H1 (cell line): ENCODE measurements around the gene IQCM. TPM values are rescaled to one million over a fixed set of nuclear protein-coding genes. Genes with fewer than 3 reads are reported as not detected.

Experiments
- CTCF ChIA-PET: fragments of 300-600 bp; sonication (Branson Sonifier 250); formaldehyde crosslinking; loops from one replicate; lab custom pipeline; 2021; ENCODE audit not compliant: partially characterized antibody; lab: Charles Lee
- POLR2A ChIA-PET: fragments of 300-600 bp; sonication (Branson Sonifier 250); formaldehyde crosslinking; loops from one replicate; lab custom pipeline; 2021; ENCODE audit warnings: inconsistent platforms; ENCODE audit not compliant: partially characterized antibody; lab: Charles Lee
- DNase-seq, 2 experiments: peaks; one replicate each; pipeline versions ENCODE4 v3.0.0 to v3.0.0-alpha.2; 2010 to 2022; ENCODE audit warnings: low spot score in 2 of 2, low read depth in 1 of 2, mixed read lengths in 1 of 2
- FAIRE-seq: peaks from 2 replicates; lab custom pipeline; 2011; peaks lifted over from hg19 to GRCh38; lab: Jason Lieb, UNC
- H2AFZ ChIP-seq: 2 replicates; pipeline ENCODE4 v1.8.1; 2012; ENCODE audit warnings: low read length, inconsistent platforms
- H2AK5ac ChIP-seq: 2 replicates; pipeline ENCODE4 v1.6.1; 2013; ENCODE audit warnings: low read depth, low read length
- H2BK120ac ChIP-seq: replicated peaks from 2 replicates; pipeline ENCODE3; 2013; ENCODE audit warnings: low read depth, low read length, inconsistent platforms
- H2BK12ac ChIP-seq: 2 replicates; pipeline ENCODE4 v1.6.1; 2013; ENCODE audit warnings: low read depth, low read length
- H2BK15ac ChIP-seq: 2 replicates; pipeline ENCODE4 v1.6.1; 2013; ENCODE audit warnings: low read length
- H2BK20ac ChIP-seq: 2 replicates; pipeline ENCODE4 v1.6.1; 2013; ENCODE audit warnings: low read length
- H2BK5ac ChIP-seq: 2 replicates; pipeline ENCODE4 v1.6.1; 2013; ENCODE audit warnings: low read depth, low read length
- H3K14ac ChIP-seq: 2 replicates; pipeline ENCODE4 v1.6.1; 2013; ENCODE audit warnings: inconsistent platforms; ENCODE audit not compliant: insufficient read length
- H3K18ac ChIP-seq: 2 replicates; pipeline ENCODE4 v1.6.1; 2013; ENCODE audit warnings: low read length; ENCODE audit errors: extremely low read depth
- H3K23ac ChIP-seq: 2 replicates; pipeline ENCODE4 v1.6.1; 2013; ENCODE audit warnings: inconsistent platforms; ENCODE audit not compliant: insufficient read length
- H3K23me2 ChIP-seq: 2 replicates; pipeline ENCODE4 v1.6.1; 2013; ENCODE audit warnings: low read depth, low read length
- H3K27ac ChIP-seq: 2 replicates; pipeline ENCODE4 v1.6.1; 2011; ENCODE audit warnings: low read depth, low read length, inconsistent platforms
- H3K27me3 ChIP-seq, 4 experiments: replicated peaks in 1 of 4; 1 replicate in 1 of 4; 2 replicates in 3 of 4; pipeline versions ENCODE4 v1.6.1 to v1.8.1; 2011 to 2013; ENCODE audit warnings: low read length in 3 of 4, mild to moderate bottlenecking in 3 of 4, inconsistent platforms in 2 of 4, mixed read lengths in 2 of 4, moderate library complexity in 1 of 4; ENCODE audit not compliant: control insufficient read depth in 3 of 4, insufficient read depth in 3 of 4; ENCODE audit errors: extremely low read depth in 1 of 4
- H3K36me3 ChIP-seq, 4 experiments: 2 replicates each; pipeline versions ENCODE4 v1.6.1 to v1.8.1; 2011 to 2013; ENCODE audit warnings: mild to moderate bottlenecking in 4 of 4, low read length in 3 of 4, moderate library complexity in 2 of 4, control low read depth in 1 of 4, inconsistent platforms in 1 of 4; ENCODE audit not compliant: insufficient read depth in 4 of 4, control insufficient read depth in 2 of 4
- H3K4ac ChIP-seq: replicated peaks from 2 replicates; pipeline ENCODE3; 2013; ENCODE audit warnings: low read length, low read depth, mixed read lengths, inconsistent platforms; ENCODE audit not compliant: insufficient read length
- H3K4me1 ChIP-seq, 4 experiments: replicated peaks in 1 of 4; 1 replicate in 1 of 4; 2 replicates in 3 of 4; pipeline versions ENCODE4 v1.6.1 to v1.8.1; 2011 to 2013; ENCODE audit warnings: low read length in 3 of 4, inconsistent platforms in 2 of 4, mixed read lengths in 1 of 4; ENCODE audit not compliant: insufficient read depth in 4 of 4, control insufficient read depth in 3 of 4
- H3K4me2 ChIP-seq, 2 experiments: 2 replicates each; pipeline versions ENCODE4 v1.6.1 to v1.8.1; 2011 to 2013; ENCODE audit warnings: low read depth in 2 of 2, low read length in 2 of 2, control low read depth in 1 of 2, inconsistent platforms in 1 of 2, mild to moderate bottlenecking in 1 of 2; ENCODE audit not compliant: insufficient read depth in 1 of 2
- H3K4me3 ChIP-seq, 4 experiments: fragments of 200-600, 300-600 bp in 1 of 4; sonication (generic), shearing (Covaris generic), sonication (Bioruptor Twin) in 1 of 4; 2 replicates each; pipeline versions ENCODE4 v1.5.1 to v1.8.1; 2011 to 2016; ENCODE audit warnings: low read length in 4 of 4, low read depth in 3 of 4, control low read depth in 2 of 4, inconsistent platforms in 2 of 4, mild to moderate bottlenecking in 2 of 4, mixed read lengths in 1 of 4, moderate library complexity in 1 of 4; ENCODE audit not compliant: insufficient read depth in 2 of 4; ENCODE audit errors: extremely low read depth in 1 of 4
- H3K56ac ChIP-seq: replicated peaks from 2 replicates; pipeline ENCODE3; 2013; ENCODE audit warnings: low read depth, mild to moderate bottlenecking, mixed read lengths, low read length, inconsistent platforms; ENCODE audit not compliant: insufficient read length
- H3K79me1 ChIP-seq: 2 replicates; pipeline ENCODE4 v1.6.1; 2013; ENCODE audit warnings: low read depth, low read length, control low read depth
- H3K79me2 ChIP-seq, 2 experiments: 2 replicates each; pipeline versions ENCODE4 v1.6.1 to v1.8.1; 2012 to 2013; ENCODE audit warnings: low read length in 2 of 2, mild to moderate bottlenecking in 2 of 2, inconsistent platforms in 1 of 2; ENCODE audit not compliant: insufficient read depth in 2 of 2, control insufficient read depth in 1 of 2
- H3K9ac ChIP-seq, 4 experiments: replicated peaks in 1 of 4; 1 replicate in 1 of 4; 2 replicates in 3 of 4; pipeline versions ENCODE4 v1.6.1 to v1.8.1; 2011 to 2013; ENCODE audit warnings: low read depth in 3 of 4, low read length in 3 of 4, control low read depth in 2 of 4, mild to moderate bottlenecking in 2 of 4, moderate library complexity in 2 of 4, inconsistent platforms in 1 of 4; ENCODE audit errors: extremely low read depth in 1 of 4
- H3K9me3 ChIP-seq, 2 experiments: 2 replicates each; pipeline versions ENCODE4 v1.6.1 to v1.8.1; 2012 to 2013; ENCODE audit warnings: mild to moderate bottlenecking in 2 of 2, moderate library complexity in 2 of 2, control low read depth in 1 of 2, inconsistent platforms in 1 of 2, low read depth in 1 of 2, low read length in 1 of 2, mixed read lengths in 1 of 2; ENCODE audit not compliant: insufficient read depth in 2 of 2
- H4K20me1 ChIP-seq, 2 experiments: replicated peaks in 1 of 2; 2 replicates each; pipeline versions ENCODE3 to v1.8.1; 2011 to 2013; ENCODE audit warnings: inconsistent platforms in 2 of 2, low read length in 2 of 2, mild to moderate bottlenecking in 1 of 2; ENCODE audit not compliant: insufficient read depth in 2 of 2, control insufficient read depth in 1 of 2
- H4K5ac ChIP-seq: 2 replicates; pipeline ENCODE4 v1.6.1; 2013; ENCODE audit warnings: low read length, low read depth, mixed read lengths, inconsistent platforms; ENCODE audit not compliant: insufficient read length
- H4K8ac ChIP-seq: 2 replicates; pipeline ENCODE4 v1.8.0; 2013; ENCODE audit warnings: mild to moderate bottlenecking, moderate library complexity, low read length, inconsistent platforms; ENCODE audit not compliant: insufficient read depth; ENCODE audit errors: extremely low read depth
- H4K91ac ChIP-seq: replicated peaks from 2 replicates; pipeline ENCODE3; 2013; ENCODE audit warnings: low read length, mixed read lengths, inconsistent platforms; ENCODE audit not compliant: insufficient read length
- BACH1 ChIP-seq: IDR thresholded peaks from 2 replicates; pipeline ENCODE4 v1.6.1; 2012; ENCODE audit warnings: low read length, improper control_type of control experiment
- CBX8 ChIP-seq: fragments of 300-800, 300-1000 bp; sonication (generic); IDR thresholded peaks from 2 replicates; pipeline ENCODE4 v1.7.1; 2016; ENCODE audit warnings: low read depth, low read length, borderline replicate concordance
- CEBPB ChIP-seq: IDR thresholded peaks from 2 replicates; pipeline ENCODE4 v1.6.1; 2012; ENCODE audit warnings: low read depth, low read length
- CHD1 ChIP-seq: IDR thresholded peaks from 2 replicates; pipeline ENCODE4 v1.6.1; 2012; ENCODE audit warnings: low read depth, low read length, improper control_type of control experiment
- KDM4A ChIP-seq: IDR thresholded peaks from one replicate; pipeline ENCODE4 v1.7.1; 2012; ENCODE audit warnings: low read depth, mild to moderate bottlenecking, moderate library complexity, low read length, inconsistent platforms; ENCODE audit not compliant: severe bottlenecking
- MAX ChIP-seq: IDR thresholded peaks from 2 replicates; pipeline ENCODE4 v1.6.1; 2012; ENCODE audit warnings: inconsistent platforms
- POLR2AphosphoS5 ChIP-seq: IDR thresholded peaks from 2 replicates; pipeline ENCODE4 v1.6.1; 2011; ENCODE audit warnings: low read depth, low read length
- RXRA ChIP-seq: IDR thresholded peaks from 2 replicates; pipeline ENCODE4 v1.6.1; 2011; ENCODE audit warnings: low read depth, mild to moderate bottlenecking, low read length, moderate library complexity; ENCODE audit not compliant: insufficient read depth
- TAF7 ChIP-seq: optimal IDR thresholded peaks from 2 replicates; pipeline ENCODE3; 2011; ENCODE audit warnings: low read depth, mild to moderate bottlenecking, inconsistent platforms, low read length, moderate library complexity, borderline replicate concordance
- YY1 ChIP-seq: IDR thresholded peaks from 2 replicates; pipeline ENCODE4 v1.6.1; 2011; ENCODE audit warnings: low read depth, mild to moderate bottlenecking, low read length
- WGBS, 2 experiments: shearing (Covaris generic) in 1 of 2; methylation state at CpG; one replicate each; pipeline versions ENCODE4 v1.1.6 to v1.1.7; 2013 to 2015; ENCODE audit warnings: low lambda C conversion rate in 2 of 2, mixed read lengths in 2 of 2, inconsistent platforms in 1 of 2, low coverage in 1 of 2, missing lambda C conversion rate in 1 of 2; ENCODE audit not compliant: insufficient replicate concordance in 2 of 2, insufficient coverage in 1 of 2, insufficient read length in 1 of 2; ENCODE audit errors: extremely low coverage in 1 of 2, missing lambda C conversion rate in 1 of 2; 5-methylcytosine and 5-hydroxymethylcytosine counted together
- polyA plus RNA-seq, 7 experiments: library from polyadenylated mRNA; depleted of rRNA in 3 of 7; stranded (reverse) in 5 of 7; unstranded in 2 of 7; fragments of >200 nt in 5 of 7; fragments of 200-250 nt in 2 of 7; gene quantifications; 1 replicate in 5 of 7; 2 replicates in 1 of 7; 4 replicates in 1 of 7; pipeline versions ENCODE4 v1.2.1 to v1.2.3, GENCODE V29; 2011 to 2013; ENCODE audit warnings: missing spikeins in 2 of 7, mixed read lengths in 2 of 7
- total RNA-seq: library from RNA; stranded (reverse); fragmentation: NEBNext Ultra II Directional; extraction: Animal tissue kit (Norgen Biotek cat#: 25700); gene quantifications from 2 replicates; pipeline ENCODE4 v1.2.1, GENCODE V29; 2021

Gene IQCM
- total and polyA plus RNA-seq, 2 of the 8 experiments (the other 6 are each of a cell fraction or from before 2014, with no cell fraction given), result not detected

GRCh38 chr4:149795256-149795655 is 20.4 kb downstream of the IQCM start:
- Histone ChIP-seq H3K56ac (no peak overlapping the region), H3K23me2 (no peaks in the 10 kb centered on the region), H4K91ac (no peak overlapping the region), H3K79me2 (no peaks in the 10 kb centered on the region), H2BK15ac (no peak overlapping the region), H2AFZ (0 out of 2 replicates have a peak overlapping the region, but pooled peaks have one; percentile 9), H3K4me1 (no peaks in the 10 kb centered on the region), H4K20me1 (no peaks in the 10 kb centered on the region), H3K4me2 (no peak overlapping the region), H2BK120ac (no peak overlapping the region), H3K9ac (no peak overlapping the region), H3K9me3 (no peaks in the 10 kb centered on the region), H4K8ac (peak overlapping the region; percentile 0; the same call in 1 of the 2 replicates), H2BK5ac (no peak overlapping the region), H3K14ac (no peak overlapping the region), H3K23ac (no peak overlapping the region), H3K4me3 (no peak overlapping the region), H3K27me3 (no peaks in the 10 kb centered on the region), H2BK20ac (no peak overlapping the region), H3K79me1 (no peaks in the 10 kb centered on the region), H2BK12ac (no peak overlapping the region), H3K27ac (no peak overlapping the region), H2AK5ac (no peak overlapping the region), H3K36me3 (no peaks in the 10 kb centered on the region), H4K5ac (no peak overlapping the region), H3K4ac (no peak overlapping the region), H3K18ac (no peak overlapping the region)
- ChIA-PET CTCF (interaction anchor here (0.9 to 1.9 kb wide), 4 partner anchors 9 to 99 kb away, joined by 3 to 8 read pairs (median 4); no protein-coding TSS in a partner anchor), POLR2A (no interaction called here)
- WGBS, 2 experiments, result 90% methylated on average over 4 of the region's 4 CpGs; no CpG with 5 or more reads in 1 of the 2 experiments
- FAIRE-seq (no peak), DNase-seq (no peak)
- TF ChIP-seq CEBPB (no peak), POLR2AphosphoS5 (no peak), BACH1 (no peak), KDM4A (no peak), CBX8 (no peak), CHD1 (no peak), MAX (no peak), RXRA (no peak), TAF7 (no peak), YY1 (no peak)
